GM19452 (cell line): ENCODE results near the gene ZNF592.
"Not testable (repeated sequence)": the region's sequence is repeated elsewhere in the genome, so short reads cannot be mapped to it uniquely, and the experiment has no call there.

ENCODE experiments used
- ATAC-seq: cut with Tn5 transposase; IDR thresholded peaks from one replicate; pipeline ENCODE4 v1.9.1; 2021; ENCODE audit not compliant: unreplicated experiment

Gene ZNF592

GRCh38 chr15:84845631-84846030 lies 97.2 kb downstream of the ZNF592 start:
- ATAC-seq, result not testable (repeated sequence)

GRCh38 chr15:84846269-84846668 lies 97.9 kb downstream of the ZNF592 start:
- ATAC-seq, result no peak

- ATAC-seq, result no peak
Observed at GRCh38 chr15:84847382-84847781, 99.0 kb downstream of the ZNF592 start.

GRCh38 chr15:84852212-84852611 lies 103.8 kb downstream of the ZNF592 start:
- no peak for ATAC-seq

- no peak for ATAC-seq
Observed at GRCh38 chr15:84855136-84855535, 106.7 kb downstream of the ZNF592 start.

- no peak for ATAC-seq
Observed at GRCh38 chr15:84855765-84856164, 107.4 kb downstream of the ZNF592 start.
